HepG2 (cell line): ENCODE results near the gene GRK3. TPM values are rescaled to one million over a fixed set of nuclear protein-coding genes. Genes with fewer than 3 reads are reported as not detected.

Experiments
- ATAC-seq: fragments of 200-7000 bp; cut with Tn5 transposase; 3 replicates; pipeline ENCODE4 v1.9.1; 2020; ENCODE audit warnings: mild to moderate bottlenecking, moderate library complexity
- BruUV-seq: library from RNA; stranded (reverse); fragments of 400-500 nt; replicated peaks from 2 replicates; lab custom pipeline; 2021; lab: Mats Ljungman, UMichigan
- CTCF ChIA-PET: fragments of 300-600 bp; formaldehyde crosslinking; extraction: SDS; loops from one replicate; lab custom pipeline; 2021; ENCODE audit warnings: low total read pairs, inconsistent platforms, low intra/inter-chr PET ratio; lab: Yijun Ruan, JAX
- POLR2A ChIA-PET: fragments of 350-600 bp; sonication (Branson Sonifier 250); formaldehyde crosslinking; loops from one replicate; lab custom pipeline; 2020; ENCODE audit warnings: antibody characterized with exemption, inconsistent platforms; lab: Yijun Ruan, JAX
- DNase-seq: peaks from one replicate; pipeline ENCODE4 v3.0.0-alpha.2; 2015; ENCODE audit warnings: low spot score
- FAIRE-seq: peaks from 3 replicates; lab custom pipeline; 2011; peaks lifted over from hg19 to GRCh38; lab: Jason Lieb, UNC
- H2AFZ ChIP-seq: one replicate; pipeline ENCODE4 v1.6.1; 2011; ENCODE audit warnings: low read length, inconsistent platforms
- H3K27ac ChIP-seq: fragments of 300-600 bp; 3 replicates; pipeline ENCODE4 v1.8.0; 2011; ENCODE audit warnings: mixed run types, mild to moderate bottlenecking, mixed read lengths, low read length, inconsistent platforms; ENCODE audit not compliant: insufficient read depth; ENCODE audit errors: extremely low read length
- H3K27me3 ChIP-seq, 2 experiments: fragments of 200-600 bp in 1 of 2; 2 replicates in 1 of 2; 3 replicates in 1 of 2; pipeline versions ENCODE4 v1.6.0 to v1.8.0; 2011; ENCODE audit warnings: low read length in 2 of 2, mild to moderate bottlenecking in 2 of 2, moderate library complexity in 2 of 2, inconsistent platforms in 1 of 2; ENCODE audit not compliant: insufficient read depth in 2 of 2, control insufficient read depth in 1 of 2
- H3K36me3 ChIP-seq, 2 experiments: fragments of 200-600 bp in 1 of 2; replicated peaks in 1 of 2; 2 replicates in 1 of 2; 3 replicates in 1 of 2; pipeline versions ENCODE4 v1.5.1 to v1.8.0; 2011; ENCODE audit warnings: low read length in 2 of 2, inconsistent platforms in 1 of 2; ENCODE audit not compliant: insufficient read depth in 2 of 2, control insufficient read depth in 1 of 2
- H3K4me1 ChIP-seq: 2 replicates; pipeline ENCODE4 v1.5.1; 2012; ENCODE audit warnings: low read length, inconsistent platforms; ENCODE audit not compliant: insufficient read depth
- H3K4me2 ChIP-seq: 2 replicates; pipeline ENCODE4 v1.6.0; 2011; ENCODE audit warnings: low read depth, low read length, inconsistent platforms
- H3K4me3 ChIP-seq, 3 experiments: fragments of 200-600 bp in 1 of 3; sonication (generic), shearing (Covaris generic) in 1 of 3; replicated peaks in 1 of 3; 2 replicates each; pipeline ENCODE4 v1.5.1; 2011 to 2016; ENCODE audit warnings: low read length in 3 of 3, inconsistent platforms in 2 of 3, low read depth in 2 of 3, mild to moderate bottlenecking in 2 of 3, control low read depth in 1 of 3, mixed read lengths in 1 of 3; ENCODE audit not compliant: insufficient read depth in 1 of 3
- H3K79me2 ChIP-seq: one replicate; pipeline ENCODE4 v1.6.1; 2011; ENCODE audit warnings: low read length, inconsistent platforms; ENCODE audit not compliant: insufficient read depth
- H3K9ac ChIP-seq: 2 replicates; pipeline ENCODE4 v1.6.0; 2011; ENCODE audit warnings: mild to moderate bottlenecking, low read depth, low read length, inconsistent platforms; ENCODE audit not compliant: insufficient read depth
- H3K9me3 ChIP-seq: 2 replicates; pipeline ENCODE4 v1.5.1; 2012; ENCODE audit warnings: mild to moderate bottlenecking, low read length
- H4K20me1 ChIP-seq: 2 replicates; pipeline ENCODE4 v1.6.0; 2011; ENCODE audit warnings: inconsistent platforms, mild to moderate bottlenecking, low read length, moderate library complexity; ENCODE audit not compliant: insufficient read depth
- JUNB ChIP-seq: sonication (generic); formaldehyde crosslinking; IDR thresholded peaks from 2 replicates; pipeline ENCODE4 v1.8.0; 2022; ENCODE audit warnings: missing genetic modification reagents, mild to moderate bottlenecking, borderline replicate concordance
- SNAI1 ChIP-seq: sonication (generic); formaldehyde crosslinking; IDR thresholded peaks from 2 replicates; pipeline ENCODE4 v1.5.0; 2020; ENCODE audit warnings: mild to moderate bottlenecking, missing genetic modification reagents, borderline replicate concordance
- SNRNP70 ChIP-seq: fragments of 200-400 bp; formaldehyde crosslinking; IDR thresholded peaks from 2 replicates; pipeline ENCODE4 v1.6.1; 2017; ENCODE audit warnings: mild to moderate bottlenecking, low read depth, low read length, moderate library complexity
- ZNF672 ChIP-seq: sonication (generic); formaldehyde crosslinking; IDR thresholded peaks from 2 replicates; pipeline ENCODE4 v1.8.1; 2022; ENCODE audit warnings: missing genetic modification reagents
- ZNF775 ChIP-seq: sonication (generic); formaldehyde crosslinking; IDR thresholded peaks from 2 replicates; pipeline ENCODE4 v1.4.0; 2020; ENCODE audit warnings: missing genetic modification reagents, mild to moderate bottlenecking, moderate library complexity, borderline replicate concordance
- ZSCAN22 ChIP-seq: sonication (generic); formaldehyde crosslinking; IDR thresholded peaks from 2 replicates; pipeline ENCODE4 v1.4.0; 2020; ENCODE audit warnings: mild to moderate bottlenecking, missing genetic modification reagents
- WGBS: methylation state at CpG from one replicate; pipeline ENCODE4 v1.1.6; 2017; ENCODE audit warnings: low lambda C conversion rate; 5-methylcytosine and 5-hydroxymethylcytosine counted together
- in situ Hi-C: cut with HindIII; loops from 2 replicates; pipeline ENCODE4 v1.10.0; 2017; ENCODE audit warnings: low pct_unique_long_range_greater_than_20kb; ENCODE audit not compliant: extremely low pct_ligation_motif_present
- intact Hi-C: fragments of 100-400 bp; cut with micrococcal nuclease; formaldehyde crosslinking; loops from one replicate; pipeline ENCODE4 v1.10.0; 2022; ENCODE audit not compliant: unreplicated experiment
- polyA plus RNA-seq, 8 experiments: library from polyadenylated mRNA; depleted of rRNA in 3 of 8; stranded (reverse) in 7 of 8; unstranded in 1 of 8; fragments of >200 nt; fragmentation: Illumina TruSeq in 4 of 8; extraction: Trizol in 4 of 8; gene quantifications; 2 replicates each; pipeline versions ENCODE4 v1.2.1 to v1.2.3, GENCODE V29; 2011 to 2016; ENCODE audit warnings: low read depth in 4 of 8, missing spikeins in 1 of 8, mixed read lengths in 1 of 8; ENCODE audit not compliant: insufficient read depth in 1 of 8
- total RNA-seq, 5 experiments: library from RNA; depleted of rRNA; stranded (reverse); fragments of >200 nt; fragmentation: Illumina TruSeq; extraction: Trizol; gene quantifications; 2 replicates each; pipeline ENCODE4 v1.2.3, GENCODE V29; 2016; ENCODE audit warnings: low read depth in 1 of 5
- TF ChIP-seq, protein P1 (sequence below): sonication (generic); formaldehyde crosslinking; IDR thresholded peaks from 2 replicates; pipeline ENCODE4 v1.4.0; 2020; ENCODE audit warnings: missing genetic modification reagents, borderline replicate concordance

GRK3 gene
- total and polyA plus RNA-seq, 2 of the 13 experiments (the other 11 are each of a cell fraction or from before 2014, with no cell fraction given) = 8.5 to 16.7 TPM

DNA sequence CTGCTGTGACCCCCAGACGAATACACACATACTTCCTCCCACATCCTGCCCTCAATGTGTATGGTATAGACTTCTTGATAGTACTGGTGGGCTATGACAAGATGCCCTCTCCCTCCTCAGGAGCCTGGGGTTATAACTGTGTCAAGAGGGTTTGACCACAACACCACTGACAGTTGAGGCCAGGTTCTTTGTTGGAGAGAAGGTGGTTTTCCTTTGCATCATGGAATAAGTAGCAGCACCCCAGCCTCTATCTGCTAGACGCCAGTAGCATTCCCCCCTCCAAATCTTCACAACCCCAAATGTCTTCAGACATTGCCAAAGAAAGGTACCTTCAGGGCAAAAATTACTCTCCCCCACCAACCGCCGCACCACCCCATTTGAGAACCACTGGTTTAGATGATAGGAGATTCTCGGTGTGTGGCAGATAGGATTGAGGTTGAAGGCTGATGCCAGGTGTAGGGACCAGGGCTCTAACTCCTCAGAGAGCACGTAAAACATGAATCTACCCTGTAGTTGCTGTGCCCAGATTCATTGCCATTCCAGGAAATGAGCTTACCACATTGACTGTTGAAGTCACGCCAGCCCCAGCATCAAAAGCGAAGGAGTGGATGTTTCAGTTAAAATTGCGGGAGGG lies 172.0 kb downstream of the GRK3 start:
- Histone ChIP-seq H3K27ac (no peak overlapping the region), H3K4me1 (peaks cover 11% of the 10 kb centered on the region), H3K9me3 (no peaks in the 10 kb centered on the region), H3K36me3 (no peaks in the 10 kb centered on the region), H2AFZ (no peak overlapping the region), H3K9ac (no peak overlapping the region), H3K79me2 (no peaks in the 10 kb centered on the region), H3K27me3 (no peaks in the 10 kb centered on the region; a peak in 1 of 5 replicates), H3K4me2 (no peak overlapping the region), H4K20me1 (no peaks in the 10 kb centered on the region), H3K4me3 (no peak overlapping the region)
- in situ Hi-C loops (no loop called here), intact Hi-C loops (no loop called here)
- ChIA-PET POLR2A (no interaction called here), CTCF (no interaction called here)
- no TSS peak for BruUV-seq
- TF ChIP-seq SNAI1 (no peak), JUNB (CRISPR knock-in tag) (no peak), SNRNP70 (no peak), ZNF775 (CRISPR knock-in tag) (no peak), ZSCAN22 (CRISPR knock-in tag) (no peak), ZNF672 (no peak)
- TF ChIP-seq, protein P1, sequence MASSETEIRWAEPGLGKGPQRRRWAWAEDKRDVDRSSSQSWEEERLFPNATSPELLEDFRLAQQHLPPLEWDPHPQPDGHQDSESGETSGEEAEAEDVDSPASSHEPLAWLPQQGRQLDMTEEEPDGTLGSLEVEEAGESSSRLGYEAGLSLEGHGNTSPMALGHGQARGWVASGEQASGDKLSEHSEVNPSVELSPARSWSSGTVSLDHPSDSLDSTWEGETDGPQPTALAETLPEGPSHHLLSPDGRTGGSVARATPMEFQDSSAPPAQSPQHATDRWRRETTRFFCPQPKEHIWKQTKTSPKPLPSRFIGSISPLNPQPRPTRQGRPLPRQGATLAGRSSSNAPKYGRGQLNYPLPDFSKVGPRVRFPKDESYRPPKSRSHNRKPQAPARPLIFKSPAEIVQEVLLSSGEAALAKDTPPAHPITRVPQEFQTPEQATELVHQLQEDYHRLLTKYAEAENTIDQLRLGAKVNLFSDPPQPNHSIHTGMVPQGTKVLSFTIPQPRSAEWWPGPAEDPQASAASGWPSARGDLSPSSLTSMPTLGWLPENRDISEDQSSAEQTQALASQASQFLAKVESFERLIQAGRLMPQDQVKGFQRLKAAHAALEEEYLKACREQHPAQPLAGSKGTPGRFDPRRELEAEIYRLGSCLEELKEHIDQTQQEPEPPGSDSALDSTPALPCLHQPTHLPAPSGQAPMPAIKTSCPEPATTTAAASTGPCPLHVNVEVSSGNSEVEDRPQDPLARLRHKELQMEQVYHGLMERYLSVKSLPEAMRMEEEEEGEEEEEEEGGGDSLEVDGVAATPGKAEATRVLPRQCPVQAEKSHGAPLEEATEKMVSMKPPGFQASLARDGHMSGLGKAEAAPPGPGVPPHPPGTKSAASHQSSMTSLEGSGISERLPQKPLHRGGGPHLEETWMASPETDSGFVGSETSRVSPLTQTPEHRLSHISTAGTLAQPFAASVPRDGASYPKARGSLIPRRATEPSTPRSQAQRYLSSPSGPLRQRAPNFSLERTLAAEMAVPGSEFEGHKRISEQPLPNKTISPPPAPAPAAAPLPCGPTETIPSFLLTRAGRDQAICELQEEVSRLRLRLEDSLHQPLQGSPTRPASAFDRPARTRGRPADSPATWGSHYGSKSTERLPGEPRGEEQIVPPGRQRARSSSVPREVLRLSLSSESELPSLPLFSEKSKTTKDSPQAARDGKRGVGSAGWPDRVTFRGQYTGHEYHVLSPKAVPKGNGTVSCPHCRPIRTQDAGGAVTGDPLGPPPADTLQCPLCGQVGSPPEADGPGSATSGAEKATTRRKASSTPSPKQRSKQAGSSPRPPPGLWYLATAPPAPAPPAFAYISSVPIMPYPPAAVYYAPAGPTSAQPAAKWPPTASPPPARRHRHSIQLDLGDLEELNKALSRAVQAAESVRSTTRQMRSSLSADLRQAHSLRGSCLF (CRISPR knock-in tag) = no peak
- no peak for FAIRE-seq
- DNase-seq = no peak
- 64% methylated on average over 8 of the region's 9 CpGs for WGBS
- no peak for ATAC-seq
